OCI-LY1 (cell line): ENCODE results near the gene CENPC.

ENCODE experiments used
- H2AFZ ChIP-seq: fragments of 200-600 bp; sonication (generic), shearing (Covaris generic); 2 replicates; pipeline ENCODE4 v1.6.0; 2014; ENCODE audit warnings: antibody characterized with exemption, mild to moderate bottlenecking, low read length
- H3F3A ChIP-seq: fragments of 200-600 bp; sonication (generic), shearing (Covaris generic); 2 replicates; pipeline ENCODE4 v1.6.0; 2014; ENCODE audit warnings: mild to moderate bottlenecking, antibody characterized with exemption, low read length, moderate library complexity; ENCODE audit not compliant: insufficient read depth
- H3K27ac ChIP-seq: fragments of 200-600 bp; sonication (generic); 2 replicates; pipeline ENCODE4 v1.5.1; 2014; ENCODE audit warnings: low read length, mixed run types, mild to moderate bottlenecking, low read depth; ENCODE audit not compliant: poor library complexity, severe bottlenecking
- H3K27me3 ChIP-seq: fragments of 200-600 bp; sonication (generic); 2 replicates; pipeline ENCODE4 v1.6.0; 2014; ENCODE audit warnings: antibody characterized with exemption, mild to moderate bottlenecking, low read length, moderate library complexity; ENCODE audit not compliant: insufficient read depth
- H3K36me3 ChIP-seq: fragments of 200-600 bp; sonication (generic); 2 replicates; pipeline ENCODE4 v1.6.1; 2014; ENCODE audit warnings: mild to moderate bottlenecking, antibody characterized with exemption, low read length, moderate library complexity, mixed read lengths; ENCODE audit not compliant: insufficient read depth
- H3K4me1 ChIP-seq: fragments of 200-600 bp; sonication (generic); 2 replicates; pipeline ENCODE4 v1.5.1; 2014; ENCODE audit warnings: mild to moderate bottlenecking, low read length, moderate library complexity; ENCODE audit not compliant: insufficient read depth, severe bottlenecking
- H3K4me2 ChIP-seq: fragments of 200-600 bp; sonication (generic), shearing (Covaris generic); 2 replicates; pipeline ENCODE4 v1.6.1; 2014; ENCODE audit warnings: low read length
- H3K4me3 ChIP-seq: fragments of 200-600 bp; sonication (generic); 2 replicates; pipeline ENCODE4 v1.5.1; 2014; ENCODE audit warnings: low read length, low read depth, mild to moderate bottlenecking, mixed read lengths; ENCODE audit not compliant: poor library complexity, severe bottlenecking
- H3K79me2 ChIP-seq: fragments of 200-600 bp; shearing (Covaris generic); 2 replicates; pipeline ENCODE4 v1.6.1; 2016; ENCODE audit warnings: mixed run types, low read length, mixed read lengths; ENCODE audit not compliant: insufficient read depth
- H3K9ac ChIP-seq: fragments of 200-600 bp; sonication (generic), shearing (Covaris generic); 2 replicates; pipeline ENCODE4 v1.6.1; 2014; ENCODE audit warnings: mild to moderate bottlenecking, low read length, mixed read lengths
- H3K9me2 ChIP-seq: fragments of 200-600 bp; sonication (generic), shearing (Covaris generic); 2 replicates; pipeline ENCODE4 v1.6.1; 2014; ENCODE audit warnings: low read depth, mild to moderate bottlenecking, low read length, mixed read lengths
- H3K9me3 ChIP-seq: fragments of 200-600 bp; shearing (Covaris generic); 2 replicates; pipeline ENCODE4 v1.6.1; 2014; ENCODE audit warnings: low read length, mixed read lengths
- H4K20me1 ChIP-seq: fragments of 200-600 bp; sonication (generic), shearing (Covaris generic); 2 replicates; pipeline ENCODE4 v1.6.0; 2016; ENCODE audit warnings: mild to moderate bottlenecking, low read length; ENCODE audit not compliant: insufficient read depth
- EZH2 ChIP-seq: fragments of 200-600 bp; sonication (generic), shearing (Covaris generic); IDR thresholded peaks from 2 replicates; pipeline ENCODE4 v1.8.0; 2017; ENCODE audit warnings: borderline replicate concordance, mixed run types, mild to moderate bottlenecking, antibody characterized with exemption, low read length, moderate library complexity, mixed read lengths
- TF ChIP-seq, protein P1 (sequence below): fragments of 200-600 bp; sonication (generic), shearing (Covaris generic); IDR thresholded peaks from 2 replicates; pipeline ENCODE4 v1.5.1; 2017; ENCODE audit warnings: mild to moderate bottlenecking, antibody characterized with exemption, low read length, moderate library complexity, mixed read lengths

The CENPC gene

GRCh38 chr4:67584496-67584895 lies 39.2 kb upstream of the CENPC start:
- no peak overlapping the region for H3K4me2 ChIP-seq
- peaks cover 83% of the 10 kb centered on the region for H3K36me3 ChIP-seq
- H4K20me1 ChIP-seq = no peaks in the 10 kb centered on the region
- no peaks in the 10 kb centered on the region for H3K27me3 ChIP-seq
- no peaks in the 10 kb centered on the region for H3K9me2 ChIP-seq
- H3K4me3 ChIP-seq = no peak overlapping the region
- no peaks in the 10 kb centered on the region for H3K79me2 ChIP-seq
- no peaks in the 10 kb centered on the region for H3K9me3 ChIP-seq
- no peak overlapping the region for H3K9ac ChIP-seq
- H3K4me1 ChIP-seq = peaks cover 9% of the 10 kb centered on the region
- no peak overlapping the region for H3K27ac ChIP-seq
- TF ChIP-seq, protein P1, sequence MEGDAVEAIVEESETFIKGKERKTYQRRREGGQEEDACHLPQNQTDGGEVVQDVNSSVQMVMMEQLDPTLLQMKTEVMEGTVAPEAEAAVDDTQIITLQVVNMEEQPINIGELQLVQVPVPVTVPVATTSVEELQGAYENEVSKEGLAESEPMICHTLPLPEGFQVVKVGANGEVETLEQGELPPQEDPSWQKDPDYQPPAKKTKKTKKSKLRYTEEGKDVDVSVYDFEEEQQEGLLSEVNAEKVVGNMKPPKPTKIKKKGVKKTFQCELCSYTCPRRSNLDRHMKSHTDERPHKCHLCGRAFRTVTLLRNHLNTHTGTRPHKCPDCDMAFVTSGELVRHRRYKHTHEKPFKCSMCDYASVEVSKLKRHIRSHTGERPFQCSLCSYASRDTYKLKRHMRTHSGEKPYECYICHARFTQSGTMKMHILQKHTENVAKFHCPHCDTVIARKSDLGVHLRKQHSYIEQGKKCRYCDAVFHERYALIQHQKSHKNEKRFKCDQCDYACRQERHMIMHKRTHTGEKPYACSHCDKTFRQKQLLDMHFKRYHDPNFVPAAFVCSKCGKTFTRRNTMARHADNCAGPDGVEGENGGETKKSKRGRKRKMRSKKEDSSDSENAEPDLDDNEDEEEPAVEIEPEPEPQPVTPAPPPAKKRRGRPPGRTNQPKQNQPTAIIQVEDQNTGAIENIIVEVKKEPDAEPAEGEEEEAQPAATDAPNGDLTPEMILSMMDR = no peak
- no peak for TF ChIP-seq EZH2
- H3F3A ChIP-seq = no peaks in the 10 kb centered on the region
- no peak overlapping the region for H2AFZ ChIP-seq

GRCh38 chr4:67581913-67582312 lies 36.6 kb upstream of the CENPC start:
- Histone ChIP-seq H3K27me3 (no peaks in the 10 kb centered on the region), H3K36me3 (peaks cover 95% of the 10 kb centered on the region), H3K27ac (no peak overlapping the region), H4K20me1 (no peaks in the 10 kb centered on the region), H2AFZ (no peak overlapping the region), H3K4me2 (no peak overlapping the region), H3K9ac (no peak overlapping the region), H3K4me3 (no peak overlapping the region), H3K79me2 (no peaks in the 10 kb centered on the region), H3K9me3 (no peaks in the 10 kb centered on the region), H3K9me2 (no peaks in the 10 kb centered on the region), H3K4me1 (peaks cover 12% of the 10 kb centered on the region), H3F3A (no peaks in the 10 kb centered on the region)
- TF ChIP-seq, protein P1 = no peak
- no peak for TF ChIP-seq EZH2

GRCh38 chr4:67581208-67581857 lies 36.0 kb upstream of the CENPC start:
- no peak overlapping the region for H3K4me2 ChIP-seq
- H2AFZ ChIP-seq = no peak overlapping the region

More at GRCh38 chr4:67581208-67581857, 36.0 kb upstream of the CENPC start:
- Histone ChIP-seq H3F3A (no peaks in the 10 kb centered on the region), H3K27ac (peak overlapping the region; percentile 26), H3K9me3 (no peaks in the 10 kb centered on the region), H4K20me1 (no peaks in the 10 kb centered on the region), H3K9me2 (no peaks in the 10 kb centered on the region), H3K4me3 (no peak overlapping the region), H3K27me3 (no peaks in the 10 kb centered on the region), H3K4me1 (peaks cover 18% of the 10 kb centered on the region), H3K79me2 (no peaks in the 10 kb centered on the region), H3K9ac (no peak overlapping the region), H3K36me3 (peaks cover 95% of the 10 kb centered on the region)
- no peak for TF ChIP-seq EZH2
- TF ChIP-seq, protein P1 = no peak
